Astrocyte (in vitro differentiated cells and primary cell): ENCODE measurements around the gene SLC25A3. TPM values are rescaled to one million over a fixed set of nuclear protein-coding genes. Genes with fewer than 3 reads are reported as not detected.

Experiments used
- DNase-seq: peaks from one replicate; pipeline ENCODE4 v3.0.0-alpha.2; 2010; ENCODE audit warnings: low read depth
- FAIRE-seq: peaks from 2 replicates; lab custom pipeline; 2011; peaks lifted over from hg19 to GRCh38; lab: Jason Lieb, UNC
- H2AFZ ChIP-seq: 2 replicates; pipeline ENCODE4 v1.6.0; 2012; ENCODE audit warnings: low read depth, low read length, inconsistent platforms
- H3K27ac ChIP-seq: 2 replicates; pipeline ENCODE4 v1.5.1; 2011; ENCODE audit warnings: low read depth, low read length, inconsistent platforms
- H3K27me3 ChIP-seq: 2 replicates; pipeline ENCODE4 v1.6.0; 2011; ENCODE audit warnings: low read length, inconsistent platforms; ENCODE audit not compliant: insufficient read depth
- H3K36me3 ChIP-seq: 2 replicates; pipeline ENCODE4 v1.5.1; 2011; ENCODE audit warnings: low read length, inconsistent platforms; ENCODE audit not compliant: insufficient read depth
- H3K4me1 ChIP-seq: 2 replicates; pipeline ENCODE4 v1.5.1; 2011; ENCODE audit warnings: low read length, inconsistent platforms; ENCODE audit not compliant: insufficient read depth
- H3K4me2 ChIP-seq: 2 replicates; pipeline ENCODE4 v1.6.0; 2012; ENCODE audit warnings: low read length, inconsistent platforms
- H3K4me3 ChIP-seq: 2 replicates; pipeline ENCODE4 v1.5.1; 2011; ENCODE audit warnings: low read depth, mild to moderate bottlenecking, low read length, inconsistent platforms; ENCODE audit not compliant: insufficient read depth
- H3K79me2 ChIP-seq: 2 replicates; pipeline ENCODE4 v1.6.0; 2012; ENCODE audit warnings: mild to moderate bottlenecking, low read length, inconsistent platforms; ENCODE audit not compliant: insufficient read depth
- H3K9ac ChIP-seq: 2 replicates; pipeline ENCODE4 v1.6.0; 2012; ENCODE audit warnings: mild to moderate bottlenecking, low read length, inconsistent platforms
- H3K9me3 ChIP-seq: 2 replicates; pipeline ENCODE4 v1.5.1; 2012; ENCODE audit warnings: low read depth, mild to moderate bottlenecking, low read length, inconsistent platforms; ENCODE audit not compliant: insufficient read depth
- H4K20me1 ChIP-seq: 2 replicates; pipeline ENCODE4 v1.6.0; 2012; ENCODE audit warnings: low read length, inconsistent platforms; ENCODE audit not compliant: insufficient read depth
- H3K27ac Mint-ChIP-seq: one replicate; pipeline ENCODE4 v1.8.0; 2021; ENCODE audit warnings: mild to moderate bottlenecking, mixed read lengths; ENCODE audit not compliant: unreplicated experiment
- H3K27me3 Mint-ChIP-seq: one replicate; pipeline ENCODE4 v1.8.0; 2021; ENCODE audit warnings: low read depth, mixed read lengths; ENCODE audit not compliant: unreplicated experiment
- H3K36me3 Mint-ChIP-seq: one replicate; pipeline ENCODE4 v1.8.0; 2021; ENCODE audit warnings: low read depth, mixed read lengths; ENCODE audit not compliant: unreplicated experiment
- H3K4me1 Mint-ChIP-seq: one replicate; pipeline ENCODE4 v1.8.0; 2021; ENCODE audit warnings: low read depth, mixed read lengths; ENCODE audit not compliant: unreplicated experiment
- H3K4me3 Mint-ChIP-seq: one replicate; pipeline ENCODE4 v1.8.0; 2021; ENCODE audit warnings: mild to moderate bottlenecking, moderate library complexity, mixed read lengths; ENCODE audit not compliant: unreplicated experiment
- H3K9me3 Mint-ChIP-seq: one replicate; pipeline ENCODE4 v1.8.0; 2021; ENCODE audit warnings: mild to moderate bottlenecking, mixed read lengths; ENCODE audit not compliant: unreplicated experiment
- EZH2 ChIP-seq: IDR thresholded peaks from 2 replicates; pipeline ENCODE4 v1.6.1; 2012; ENCODE audit warnings: mild to moderate bottlenecking, low read length, inconsistent platforms; ENCODE audit not compliant: insufficient read depth
- total RNA-seq: library from RNA; stranded (reverse); gene quantifications from 2 replicates; pipeline ENCODE4 v1.2.1, GENCODE V29; 2021
- TF ChIP-seq, protein P1 (sequence below): IDR thresholded peaks from 2 replicates; pipeline ENCODE4 v1.5.1; 2011; ENCODE audit warnings: low read depth, mild to moderate bottlenecking, inconsistent platforms, low read length, moderate library complexity; ENCODE audit not compliant: insufficient read depth

The SLC25A3 gene
- total RNA-seq, 1 donor from 2014 or later: 660 TPM

GRCh38 chr12:98578392-98578791 is 15.1 kb upstream of the SLC25A3 start:
- DNase-seq (no peak), FAIRE-seq (peak; percentile 5)
- Mint-ChIP-seq H3K4me3 (no peak overlapping the region), H3K36me3 (peaks cover 3% of the 10 kb centered on the region), H3K27me3 (no peaks in the 10 kb centered on the region), H3K4me1 (peaks cover 6% of the 10 kb centered on the region), H3K9me3 (no peaks in the 10 kb centered on the region), H3K27ac (no peak overlapping the region)
- no peaks in the 10 kb centered on the region for H3K4me1 ChIP-seq
- no peaks in the 10 kb centered on the region for H3K27me3 ChIP-seq
- TF ChIP-seq EZH2: no peak
- TF ChIP-seq, protein P1, sequence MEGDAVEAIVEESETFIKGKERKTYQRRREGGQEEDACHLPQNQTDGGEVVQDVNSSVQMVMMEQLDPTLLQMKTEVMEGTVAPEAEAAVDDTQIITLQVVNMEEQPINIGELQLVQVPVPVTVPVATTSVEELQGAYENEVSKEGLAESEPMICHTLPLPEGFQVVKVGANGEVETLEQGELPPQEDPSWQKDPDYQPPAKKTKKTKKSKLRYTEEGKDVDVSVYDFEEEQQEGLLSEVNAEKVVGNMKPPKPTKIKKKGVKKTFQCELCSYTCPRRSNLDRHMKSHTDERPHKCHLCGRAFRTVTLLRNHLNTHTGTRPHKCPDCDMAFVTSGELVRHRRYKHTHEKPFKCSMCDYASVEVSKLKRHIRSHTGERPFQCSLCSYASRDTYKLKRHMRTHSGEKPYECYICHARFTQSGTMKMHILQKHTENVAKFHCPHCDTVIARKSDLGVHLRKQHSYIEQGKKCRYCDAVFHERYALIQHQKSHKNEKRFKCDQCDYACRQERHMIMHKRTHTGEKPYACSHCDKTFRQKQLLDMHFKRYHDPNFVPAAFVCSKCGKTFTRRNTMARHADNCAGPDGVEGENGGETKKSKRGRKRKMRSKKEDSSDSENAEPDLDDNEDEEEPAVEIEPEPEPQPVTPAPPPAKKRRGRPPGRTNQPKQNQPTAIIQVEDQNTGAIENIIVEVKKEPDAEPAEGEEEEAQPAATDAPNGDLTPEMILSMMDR: no peak
- H2AFZ ChIP-seq: no peak overlapping the region
- no peaks in the 10 kb centered on the region for H3K79me2 ChIP-seq
- H3K9me3 ChIP-seq: no peaks in the 10 kb centered on the region
- H3K36me3 ChIP-seq: no peaks in the 10 kb centered on the region
- H3K27ac ChIP-seq: no peak overlapping the region
- H3K9ac ChIP-seq: no peak overlapping the region
- H3K4me2 ChIP-seq: no peak overlapping the region
- H4K20me1 ChIP-seq: no peaks in the 10 kb centered on the region
- H3K4me3 ChIP-seq: no peak overlapping the region

DNA sequence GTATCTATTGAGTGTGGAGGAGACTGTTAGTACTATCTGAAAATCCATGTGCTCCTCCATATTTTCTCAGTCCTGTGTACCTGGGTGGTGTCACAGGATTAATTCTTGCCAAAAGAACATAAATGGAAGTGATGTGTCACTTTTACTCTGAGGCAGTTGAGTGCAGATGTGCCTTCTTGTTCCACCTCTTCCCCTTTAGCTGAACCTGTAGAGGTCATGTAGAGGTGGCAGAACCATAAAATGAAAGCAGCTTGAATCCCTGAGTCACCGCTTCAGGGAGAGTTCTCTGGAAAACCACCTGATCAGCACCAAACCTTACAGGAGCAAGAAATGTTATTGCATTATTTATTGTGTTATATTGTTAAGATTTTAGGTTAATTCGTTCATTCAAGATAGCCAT is 14.7 kb upstream of the SLC25A3 start:
- H2AFZ ChIP-seq: no peak overlapping the region
- H4K20me1 ChIP-seq: no peaks in the 10 kb centered on the region
- H3K36me3 ChIP-seq: no peaks in the 10 kb centered on the region
- FAIRE-seq (no peak), DNase-seq (peak; percentile 23)
- H3K36me3 Mint-ChIP-seq: peaks cover 3% of the 10 kb centered on the region
- no peak overlapping the region for H3K27ac ChIP-seq
- TF ChIP-seq EZH2: no peak
- TF ChIP-seq, protein P1: no peak
- H3K27ac Mint-ChIP-seq: no peak overlapping the region
- peaks cover 6% of the 10 kb centered on the region for H3K4me1 Mint-ChIP-seq
- no peaks in the 10 kb centered on the region for H3K79me2 ChIP-seq
- no peak overlapping the region for H3K4me3 ChIP-seq
- no peaks in the 10 kb centered on the region for H3K9me3 Mint-ChIP-seq
- no peaks in the 10 kb centered on the region for H3K27me3 Mint-ChIP-seq
- no peaks in the 10 kb centered on the region for H3K4me1 ChIP-seq
- H3K9me3 ChIP-seq: no peaks in the 10 kb centered on the region
- no peak overlapping the region for H3K9ac ChIP-seq
- H3K4me2 ChIP-seq: no peak overlapping the region
- H3K27me3 ChIP-seq: no peaks in the 10 kb centered on the region
- H3K4me3 Mint-ChIP-seq: no peak overlapping the region

DNA sequence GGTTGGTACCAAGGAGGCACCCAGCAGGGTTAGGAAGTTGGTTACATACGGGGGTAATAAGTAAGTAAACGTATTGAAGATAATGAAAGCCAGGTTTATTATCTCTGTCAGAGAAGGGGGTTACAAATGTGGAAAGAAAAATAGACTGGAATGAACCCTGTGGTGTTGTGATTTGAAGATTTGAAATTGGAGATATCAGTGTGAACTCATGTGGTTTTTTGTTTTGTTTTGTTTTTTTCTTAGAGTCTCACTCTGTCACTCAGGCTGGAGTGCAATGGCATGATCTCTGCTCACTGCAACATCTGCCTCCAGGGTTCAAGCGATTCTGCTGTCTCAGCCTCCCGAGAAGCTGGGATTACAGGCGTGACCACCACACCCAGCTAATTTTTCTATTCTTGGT is 14.1 kb upstream of the SLC25A3 start:
- no peaks in the 10 kb centered on the region for H3K9me3 Mint-ChIP-seq
- no peak overlapping the region for H3K4me3 Mint-ChIP-seq
- no peak overlapping the region for H3K27ac Mint-ChIP-seq
- H3K27me3 Mint-ChIP-seq: no peaks in the 10 kb centered on the region
- H3K4me3 ChIP-seq: no peak overlapping the region
- no peak overlapping the region for H3K9ac ChIP-seq
- H3K27ac ChIP-seq: no peak overlapping the region
- H3K36me3 ChIP-seq: no peaks in the 10 kb centered on the region
- H3K27me3 ChIP-seq: no peaks in the 10 kb centered on the region
- DNase-seq: no peak
- TF ChIP-seq EZH2: no peak
- TF ChIP-seq, protein P1: no peak
- H3K4me1 ChIP-seq: no peaks in the 10 kb centered on the region
- no peaks in the 10 kb centered on the region for H4K20me1 ChIP-seq
- H3K4me2 ChIP-seq: no peak overlapping the region
- FAIRE-seq: no peak
- no peaks in the 10 kb centered on the region for H3K79me2 ChIP-seq
- H3K4me1 Mint-ChIP-seq: peaks cover 6% of the 10 kb centered on the region
- H2AFZ ChIP-seq: no peak overlapping the region
- H3K36me3 Mint-ChIP-seq: peaks cover 3% of the 10 kb centered on the region
- H3K9me3 ChIP-seq: no peaks in the 10 kb centered on the region
